GM12891 (cell line): ENCODE measurements around the gene CXCL13.

ENCODE experiments used
- DNase-seq: peaks from one replicate; pipeline ENCODE4 v3.0.0; 2011; ENCODE audit warnings: low spot score; ENCODE audit not compliant: insufficient read length
- FAIRE-seq: peaks from 2 replicates; lab custom pipeline; 2011; peaks lifted over from hg19 to GRCh38; lab: Jason Lieb, UNC
- PAX5 ChIP-seq: IDR thresholded peaks from 2 replicates; pipeline ENCODE4 v1.6.1; 2011; ENCODE audit warnings: low read length, moderate library complexity, mild to moderate bottlenecking; ENCODE audit not compliant: insufficient read depth, severe bottlenecking
- POLR2A ChIP-seq: IDR thresholded peaks from 2 replicates; pipeline ENCODE4 v1.6.1; 2011; ENCODE audit warnings: low read depth, low read length, control low read depth
- POLR2AphosphoS5 ChIP-seq: IDR thresholded peaks from 2 replicates; pipeline ENCODE4 v1.6.1; 2011; ENCODE audit warnings: low read depth, low read length, control low read depth
- POU2F2 ChIP-seq: IDR thresholded peaks from 2 replicates; pipeline ENCODE4 v1.6.1; 2011; ENCODE audit warnings: low read depth, mild to moderate bottlenecking, control low read depth, low read length, moderate library complexity
- SPI1 ChIP-seq: IDR thresholded peaks from 2 replicates; pipeline ENCODE4 v1.6.1; 2011; ENCODE audit warnings: low read depth, low read length, control low read depth
- TAF1 ChIP-seq: IDR thresholded peaks from 2 replicates; pipeline ENCODE4 v1.6.1; 2011; ENCODE audit warnings: low read depth, low read length, control low read depth

Gene CXCL13

DNA sequence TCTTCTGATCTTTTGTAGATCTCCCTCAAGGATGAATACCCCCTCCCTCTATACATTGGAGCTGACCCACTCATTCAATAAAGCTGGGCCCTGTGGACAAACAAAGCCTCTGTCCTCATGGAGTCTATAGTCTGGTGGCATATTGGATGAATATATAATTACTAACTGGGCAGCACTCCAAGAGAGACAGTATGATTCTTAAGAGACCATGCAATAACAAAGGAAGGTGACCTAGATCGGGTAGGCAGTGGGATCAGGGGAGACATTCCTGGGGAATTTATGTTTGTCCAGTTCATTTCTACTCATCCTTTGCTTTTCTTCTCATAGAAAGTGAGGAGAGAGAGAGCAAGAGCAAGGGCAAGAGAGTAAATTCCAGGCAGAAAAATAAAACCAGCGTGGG is 23.5 kb upstream of the CXCL13 start:
- FAIRE-seq (no peak), DNase-seq (no peak)
- TF ChIP-seq SPI1, result no peak

DNA sequence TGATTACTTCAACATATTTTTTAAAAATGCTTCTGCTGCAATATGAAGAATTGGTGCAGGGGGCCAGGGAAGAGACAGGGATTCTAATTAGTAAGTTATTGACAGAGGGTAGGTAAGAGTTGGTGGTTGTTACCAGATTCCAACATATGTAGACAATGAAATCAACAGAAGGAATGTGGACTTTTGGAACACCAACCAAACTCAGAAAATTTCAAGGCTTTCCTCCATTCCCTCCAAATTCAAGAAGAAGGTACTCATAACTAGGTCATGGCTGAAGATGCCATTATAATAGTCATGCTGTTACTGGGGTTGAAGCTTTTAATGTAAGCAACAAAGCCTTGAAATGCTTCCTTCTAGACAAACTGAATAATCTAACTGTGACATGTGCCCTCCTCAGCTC is 22.9 kb upstream of the CXCL13 start:
- FAIRE-seq (no peak), DNase-seq (no peak)
- TF ChIP-seq POLR2A (no peak), TAF1 (no peak), PAX5 (no peak), POLR2AphosphoS5 (no peak), POU2F2 (no peak), SPI1 (no peak)

DNA sequence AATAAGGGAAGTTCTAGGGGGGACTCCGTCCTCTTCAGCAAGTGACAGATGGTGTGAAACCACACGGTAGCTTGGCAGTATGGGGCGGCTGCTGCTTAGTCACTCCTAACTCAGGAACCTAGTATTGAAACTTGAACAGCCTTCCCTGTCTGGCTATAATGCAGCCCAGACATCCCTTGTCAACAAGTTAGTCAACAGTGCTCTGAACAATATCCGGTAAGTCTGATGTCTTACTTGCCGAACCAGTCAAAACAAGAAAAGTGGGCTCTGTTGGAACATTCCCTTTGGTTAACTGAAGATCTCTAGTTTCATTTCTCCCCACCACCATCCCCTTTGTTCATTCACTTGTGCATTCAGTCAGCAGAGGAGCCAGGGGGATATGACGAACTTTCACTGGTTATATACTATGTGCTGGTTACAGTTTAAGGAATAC is 18.7 kb upstream of the CXCL13 start:
- TF ChIP-seq TAF1, result no peak
- TF ChIP-seq PAX5, result no peak
- TF ChIP-seq SPI1, result 0 out of 2 replicates have a peak, but pooled peaks have one; percentile 12
- no peak for TF ChIP-seq POU2F2
- DNase-seq, result peak; percentile 26
- peak; percentile 88 for FAIRE-seq

DNA sequence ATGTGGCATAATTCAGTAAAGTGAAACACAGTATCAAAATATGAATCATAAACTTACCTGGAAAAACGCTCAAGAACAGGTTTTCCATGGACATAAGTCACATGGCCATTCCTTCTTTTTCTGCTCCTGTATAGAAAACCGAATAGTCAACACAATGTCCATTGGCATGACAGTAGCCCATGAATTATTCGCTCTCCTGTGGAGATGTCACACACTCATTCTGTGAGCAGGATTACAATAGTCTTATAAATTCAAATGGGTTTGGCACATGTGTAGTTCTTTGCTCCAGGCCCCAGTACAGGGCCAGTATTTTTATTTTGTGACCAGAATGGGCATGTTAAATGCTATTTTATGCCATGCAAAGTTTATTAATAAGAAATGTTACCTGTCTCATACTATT is 15.1 kb upstream of the CXCL13 start:
- no peak for TF ChIP-seq POLR2A
- TF ChIP-seq TAF1, result no peak
- TF ChIP-seq SPI1, result no peak
- TF ChIP-seq POU2F2, result no peak
- TF ChIP-seq PAX5, result no peak
- TF ChIP-seq POLR2AphosphoS5, result no peak
- DNase-seq (no peak), FAIRE-seq (no peak)

DNA sequence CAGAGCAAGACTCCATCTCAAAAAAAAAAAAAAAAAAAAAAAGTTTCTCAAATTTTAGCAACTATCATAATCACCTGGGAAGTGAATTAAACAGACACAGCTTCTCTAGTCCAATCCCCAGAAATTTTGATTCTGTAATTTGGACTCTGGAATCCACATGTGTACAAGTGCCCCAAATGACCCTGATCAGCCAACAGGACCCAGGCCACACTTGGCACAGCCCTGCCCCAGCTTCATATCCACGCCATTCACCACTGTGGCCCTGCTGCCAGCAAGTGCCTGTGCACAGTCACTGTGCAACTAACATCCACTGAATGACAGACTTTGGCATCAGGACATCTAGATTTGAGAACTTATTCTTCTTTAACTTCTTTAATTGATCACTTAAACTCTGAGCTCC is 14.1 kb upstream of the CXCL13 start:
- no peak for FAIRE-seq

DNA sequence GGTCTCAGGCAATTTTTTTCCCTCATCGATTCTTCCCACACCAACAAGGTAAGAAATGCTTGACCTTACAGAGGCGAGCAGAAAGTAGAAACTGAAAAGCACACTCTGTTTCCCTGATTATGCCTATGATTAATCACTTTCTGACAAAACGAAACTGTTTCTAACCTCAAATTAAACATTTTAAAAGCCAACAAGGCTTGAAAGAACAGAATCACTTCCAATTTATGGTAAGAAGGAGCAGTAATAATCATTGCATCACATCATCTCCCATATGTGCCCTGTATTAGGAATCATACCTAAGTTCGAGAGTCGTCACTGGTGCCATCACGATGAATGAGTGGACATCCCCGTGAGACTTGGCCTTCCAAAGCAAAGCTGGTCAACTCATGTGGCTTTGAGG is 12.5 kb upstream of the CXCL13 start:
- TF ChIP-seq SPI1 (no peak), POU2F2 (no peak), POLR2A (no peak), POLR2AphosphoS5 (no peak), PAX5 (no peak), TAF1 (no peak)
- DNase-seq (no peak), FAIRE-seq (no peak)

More for the DNA sequence above, 14.1 kb upstream of the CXCL13 start:
- no peak for DNase-seq
- TF ChIP-seq TAF1 (no peak), SPI1 (no peak), POLR2AphosphoS5 (no peak), POLR2A (no peak), POU2F2 (no peak), PAX5 (no peak)

DNA sequence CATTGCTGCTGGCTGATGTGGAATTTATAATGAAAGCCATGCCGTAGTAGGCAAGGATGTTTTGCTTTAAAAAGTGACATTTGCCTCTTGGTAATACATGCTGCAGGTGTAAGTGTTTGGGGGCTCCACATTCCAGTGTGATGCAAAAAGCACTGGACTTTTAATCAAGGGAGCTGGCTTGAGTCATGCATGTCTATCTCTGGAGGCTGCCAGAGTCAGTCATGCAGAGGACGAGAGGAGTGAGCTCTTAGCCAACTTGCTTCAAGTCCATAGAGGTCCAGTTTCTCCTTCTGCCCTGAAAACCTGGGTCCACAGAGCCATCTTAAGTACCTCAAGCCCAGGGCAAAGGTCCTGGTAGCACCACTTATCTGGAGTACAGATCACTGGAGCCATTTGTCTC is 11.6 kb upstream of the CXCL13 start:
- TF ChIP-seq POLR2AphosphoS5 (no peak), SPI1 (no peak), PAX5 (no peak), POU2F2 (no peak), POLR2A (no peak)
- DNase-seq, result no peak
- no peak for FAIRE-seq

DNA sequence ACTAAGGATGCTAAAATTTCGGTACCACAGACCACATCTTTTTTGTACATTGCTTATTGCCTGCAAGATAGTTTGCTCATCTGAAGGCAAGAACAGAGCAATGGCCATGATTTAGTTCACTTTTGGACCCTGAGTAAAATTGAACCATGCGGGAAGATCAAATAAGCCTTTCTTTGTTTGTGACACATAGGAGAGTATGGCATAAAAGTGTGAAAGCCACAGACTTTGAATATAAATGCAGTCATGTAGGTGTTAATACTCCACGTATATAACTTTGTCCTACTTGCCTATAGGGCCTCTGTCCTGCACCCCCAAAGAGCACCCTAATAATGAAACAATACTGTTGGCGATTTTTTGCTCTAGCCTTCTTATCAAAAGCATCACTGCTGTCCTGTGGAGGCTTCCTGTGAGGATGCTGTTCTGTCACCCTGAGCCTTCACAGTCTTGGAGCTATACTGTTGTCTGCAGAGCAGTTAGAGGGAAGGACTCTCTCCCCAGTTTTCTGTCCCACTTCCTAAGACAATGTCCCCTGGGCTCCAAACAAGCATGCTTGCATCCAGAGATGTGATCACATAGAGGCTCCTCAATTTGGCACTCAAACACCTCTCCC is 10.2 kb upstream of the CXCL13 start:
- TF ChIP-seq POLR2A (no peak), POLR2AphosphoS5 (no peak), TAF1 (no peak), PAX5 (no peak), POU2F2 (no peak), SPI1 (no peak)
- no peak for DNase-seq
- no peak for FAIRE-seq

DNA sequence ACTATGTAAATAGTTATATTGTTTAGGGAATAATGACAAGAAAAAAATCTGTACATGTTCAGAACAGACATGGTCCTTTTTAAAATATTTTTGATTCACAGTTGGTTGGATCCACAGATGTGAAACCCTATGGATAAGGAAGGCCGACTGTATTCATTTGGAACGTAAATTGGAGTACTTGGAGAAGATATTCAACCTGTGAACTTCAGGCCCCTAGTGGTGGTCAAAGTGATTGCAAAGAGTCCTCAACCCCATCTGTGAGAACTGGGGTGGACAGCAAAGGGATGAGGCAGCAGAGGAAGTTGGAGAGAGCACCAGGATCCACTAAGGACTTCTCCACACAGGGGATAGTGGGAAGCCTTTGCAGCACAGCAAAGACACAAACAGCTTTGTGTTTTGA is 6.2 kb upstream of the CXCL13 start:
- no peak for FAIRE-seq
- TF ChIP-seq PAX5, result no peak
- no peak for TF ChIP-seq POLR2A
- TF ChIP-seq POLR2AphosphoS5, result no peak
- TF ChIP-seq TAF1, result no peak
- TF ChIP-seq SPI1, result no peak
- TF ChIP-seq POU2F2, result no peak
- DNase-seq, result no peak

DNA sequence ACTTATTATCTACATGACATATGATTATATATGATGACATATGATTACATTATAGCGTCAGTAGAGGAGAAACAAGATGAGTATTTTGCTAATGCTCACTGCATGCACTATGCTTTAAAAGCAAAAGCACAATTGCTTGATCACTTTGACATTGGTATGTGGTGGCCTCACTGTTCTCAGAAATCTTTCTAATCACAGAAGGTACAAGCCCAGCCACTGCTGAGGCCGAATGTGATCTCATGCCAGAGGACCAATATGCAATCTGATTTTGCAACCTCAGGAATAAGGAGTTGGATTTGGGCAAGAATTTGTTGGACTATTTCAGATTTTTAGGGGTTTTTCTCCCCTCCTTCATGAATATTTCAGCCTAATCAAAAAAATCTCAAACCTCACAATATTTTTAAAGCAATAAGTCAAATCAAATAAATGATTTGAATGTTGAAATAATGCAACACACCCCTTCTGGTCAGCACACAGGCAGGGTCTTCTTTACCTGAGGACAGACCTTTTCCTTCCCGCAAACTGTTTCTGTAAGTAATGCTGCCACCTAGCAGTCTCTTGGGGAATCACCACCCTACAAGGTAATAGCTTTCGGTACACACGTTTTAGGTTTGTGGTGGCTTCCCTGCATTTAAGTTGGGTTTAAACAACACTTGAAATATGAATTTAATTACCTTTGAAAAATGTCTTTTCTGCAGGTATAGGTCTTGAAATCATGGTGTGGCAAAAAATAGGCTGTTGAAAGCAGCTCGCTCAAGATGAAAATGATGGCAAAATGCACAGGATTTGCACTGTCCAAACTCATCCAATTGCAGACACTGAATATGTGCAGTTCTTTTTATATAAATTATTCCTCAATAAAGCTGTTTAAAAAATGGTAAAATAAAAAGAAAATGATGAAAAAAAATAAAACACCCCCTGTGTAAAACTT is 4.8 kb upstream of the CXCL13 start:
- peak; percentile 59 for FAIRE-seq
- TF ChIP-seq TAF1 (no peak), POU2F2 (no peak), POLR2AphosphoS5 (no peak), PAX5 (no peak), POLR2A (no peak), SPI1 (no peak)
- no peak for DNase-seq
